LNCaP clone FGC (cell line): ENCODE data around the gene BAZ1B.
"Not testable (repeated sequence)": the region's sequence is repeated elsewhere in the genome, so short reads cannot be mapped to it uniquely, and the experiment has no call there.

Source experiments
- DNase-seq: peaks from one replicate; pipeline ENCODE4 v3.0.0-alpha.2; 2011; ENCODE audit warnings: low read depth
- H3K4me3 ChIP-seq: 2 replicates; pipeline ENCODE4 v1.5.1; 2011; ENCODE audit warnings: mild to moderate bottlenecking, low read depth, low read length, control low read depth
- TF ChIP-seq, protein P1 (sequence below): IDR thresholded peaks from 2 replicates; pipeline ENCODE4 v1.5.1; 2012; ENCODE audit warnings: mild to moderate bottlenecking; ENCODE audit not compliant: control insufficient read depth, insufficient read depth; ENCODE audit errors: extremely low read depth

BAZ1B gene

DNA sequence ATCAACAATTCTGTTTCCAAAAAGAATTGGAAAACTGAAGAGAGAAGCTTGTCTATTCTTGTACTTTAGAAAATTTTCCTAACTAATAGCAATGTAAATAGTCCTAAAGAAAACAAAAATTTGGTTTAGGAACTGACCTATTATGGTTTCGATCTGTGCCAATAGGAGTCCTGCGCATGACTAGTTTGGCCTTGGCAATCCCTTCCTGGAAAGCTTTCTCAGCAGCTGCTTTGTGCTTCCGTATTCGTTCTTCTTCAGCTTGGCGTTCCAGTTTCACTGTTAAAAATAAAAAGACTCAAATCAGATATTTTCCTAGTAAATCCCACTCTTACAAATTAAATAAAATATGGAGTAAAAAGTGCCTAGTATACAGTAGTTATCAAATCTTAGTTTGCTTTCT is 51.9 kb downstream of the BAZ1B start:
- no peak overlapping the region for H3K4me3 ChIP-seq
- DNase-seq = no peak
- TF ChIP-seq, protein P1, sequence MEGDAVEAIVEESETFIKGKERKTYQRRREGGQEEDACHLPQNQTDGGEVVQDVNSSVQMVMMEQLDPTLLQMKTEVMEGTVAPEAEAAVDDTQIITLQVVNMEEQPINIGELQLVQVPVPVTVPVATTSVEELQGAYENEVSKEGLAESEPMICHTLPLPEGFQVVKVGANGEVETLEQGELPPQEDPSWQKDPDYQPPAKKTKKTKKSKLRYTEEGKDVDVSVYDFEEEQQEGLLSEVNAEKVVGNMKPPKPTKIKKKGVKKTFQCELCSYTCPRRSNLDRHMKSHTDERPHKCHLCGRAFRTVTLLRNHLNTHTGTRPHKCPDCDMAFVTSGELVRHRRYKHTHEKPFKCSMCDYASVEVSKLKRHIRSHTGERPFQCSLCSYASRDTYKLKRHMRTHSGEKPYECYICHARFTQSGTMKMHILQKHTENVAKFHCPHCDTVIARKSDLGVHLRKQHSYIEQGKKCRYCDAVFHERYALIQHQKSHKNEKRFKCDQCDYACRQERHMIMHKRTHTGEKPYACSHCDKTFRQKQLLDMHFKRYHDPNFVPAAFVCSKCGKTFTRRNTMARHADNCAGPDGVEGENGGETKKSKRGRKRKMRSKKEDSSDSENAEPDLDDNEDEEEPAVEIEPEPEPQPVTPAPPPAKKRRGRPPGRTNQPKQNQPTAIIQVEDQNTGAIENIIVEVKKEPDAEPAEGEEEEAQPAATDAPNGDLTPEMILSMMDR = no peak

DNA sequence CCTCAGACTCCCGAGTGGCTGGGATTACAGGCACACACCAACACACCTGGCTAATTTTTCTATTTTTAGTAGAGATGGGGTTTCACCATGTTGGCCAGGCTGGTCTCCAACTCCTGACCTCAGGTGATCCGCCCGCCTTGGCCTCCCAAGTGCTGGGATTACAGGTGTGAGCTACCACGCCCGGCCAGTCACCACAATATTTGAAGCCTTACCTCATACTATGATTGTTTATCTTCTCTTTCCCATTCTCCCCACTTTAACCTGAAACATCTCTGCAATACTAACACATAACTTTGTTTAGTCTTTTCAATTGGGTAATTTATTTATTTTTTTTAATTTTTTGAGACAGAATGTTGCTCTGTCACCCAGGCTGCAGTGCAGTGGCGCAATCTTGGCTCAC is 55.0 kb downstream of the BAZ1B start:
- DNase-seq, H3K4me3 ChIP-seq: not testable (repeated sequence)

DNA sequence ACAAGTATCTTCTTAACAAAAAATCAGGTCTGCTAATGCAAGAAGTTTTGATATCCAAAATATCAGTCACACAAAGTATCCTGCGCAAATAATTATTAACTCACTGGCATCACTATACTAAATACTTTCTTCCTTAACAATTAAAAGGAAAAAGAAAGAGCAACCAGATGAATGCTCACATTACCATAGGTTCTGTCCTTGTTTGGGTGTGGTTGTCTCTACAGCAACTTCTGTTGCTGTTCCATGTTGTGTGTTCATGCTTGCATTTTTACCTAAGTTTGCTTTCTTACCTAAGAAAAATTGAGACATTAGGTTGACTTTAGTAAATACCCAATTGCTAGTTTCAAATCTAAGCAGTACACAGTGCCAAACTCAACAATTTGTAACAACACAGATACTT is 56.0 kb downstream of the BAZ1B start:
- H3K4me3 ChIP-seq = no peak overlapping the region
- DNase-seq = no peak
- TF ChIP-seq, protein P1 = no peak

DNA sequence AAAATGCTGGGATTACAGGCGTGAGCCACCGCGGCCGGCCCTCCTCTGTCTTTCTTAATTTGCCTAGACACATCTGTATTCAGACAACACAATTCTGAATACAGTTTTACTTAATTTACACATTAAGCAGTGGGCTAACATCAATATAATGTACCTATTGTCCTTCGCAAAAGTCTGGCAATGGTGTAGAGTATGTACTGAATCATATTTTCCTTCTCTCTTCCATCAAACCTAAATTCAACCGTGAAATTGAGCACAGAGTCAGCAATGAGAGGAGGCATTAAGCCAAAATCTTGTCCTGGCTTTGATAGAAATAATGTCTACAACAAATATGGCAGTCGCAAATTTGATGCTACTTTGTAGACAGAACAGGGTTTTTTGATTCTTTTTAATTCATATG is 58.1 kb downstream of the BAZ1B start:
- no peak for DNase-seq
- TF ChIP-seq, protein P1 = no peak
- H3K4me3 ChIP-seq = no peak overlapping the region

DNA sequence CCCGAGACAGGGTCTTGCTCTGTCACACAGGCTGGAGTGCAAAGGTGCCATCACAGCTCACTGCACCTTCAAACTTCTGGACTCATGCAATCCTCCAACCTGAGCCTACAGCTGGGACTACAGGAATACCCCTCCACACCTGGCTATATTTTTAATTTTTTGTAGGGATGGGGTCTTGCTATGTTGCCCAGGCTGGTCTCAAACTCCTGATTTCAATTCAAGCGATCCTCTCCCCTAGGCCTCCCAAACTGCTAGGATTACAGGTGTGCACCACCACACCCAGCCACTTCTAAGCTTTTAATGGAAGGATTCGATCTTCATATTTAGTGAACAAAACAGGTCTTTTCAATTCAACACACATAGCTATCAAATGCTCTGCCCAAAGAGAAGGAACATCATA is 58.8 kb downstream of the BAZ1B start:
- TF ChIP-seq, protein P1 = no peak
- no peak overlapping the region for H3K4me3 ChIP-seq
- no peak for DNase-seq

DNA sequence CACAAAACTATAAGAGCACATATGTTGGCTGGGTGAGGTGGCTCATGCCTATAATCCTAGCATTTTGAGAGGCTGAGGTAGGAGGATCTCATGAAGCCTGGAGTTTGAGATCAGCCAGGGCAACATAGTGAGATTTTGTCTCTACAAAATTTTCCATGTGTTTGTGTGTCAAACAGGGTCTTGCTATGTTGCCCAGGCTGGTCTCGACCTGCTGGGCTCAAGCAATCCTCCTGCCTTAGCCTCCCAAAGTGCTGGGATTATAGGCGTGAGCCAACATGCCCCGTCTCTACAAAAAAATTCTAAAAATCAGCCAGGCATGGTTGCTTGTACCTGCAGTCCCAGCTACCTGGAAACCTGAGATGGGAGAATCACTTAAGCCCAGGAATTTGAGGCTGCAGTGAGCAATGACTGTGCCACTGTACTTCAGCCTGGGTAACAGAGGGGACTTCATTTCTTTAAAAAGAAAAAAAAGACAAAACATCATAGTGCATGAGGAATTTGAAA is 60.3 kb downstream of the BAZ1B start:
- TF ChIP-seq, protein P1 = no peak
- no peak for DNase-seq
- H3K4me3 ChIP-seq = no peak overlapping the region

DNA sequence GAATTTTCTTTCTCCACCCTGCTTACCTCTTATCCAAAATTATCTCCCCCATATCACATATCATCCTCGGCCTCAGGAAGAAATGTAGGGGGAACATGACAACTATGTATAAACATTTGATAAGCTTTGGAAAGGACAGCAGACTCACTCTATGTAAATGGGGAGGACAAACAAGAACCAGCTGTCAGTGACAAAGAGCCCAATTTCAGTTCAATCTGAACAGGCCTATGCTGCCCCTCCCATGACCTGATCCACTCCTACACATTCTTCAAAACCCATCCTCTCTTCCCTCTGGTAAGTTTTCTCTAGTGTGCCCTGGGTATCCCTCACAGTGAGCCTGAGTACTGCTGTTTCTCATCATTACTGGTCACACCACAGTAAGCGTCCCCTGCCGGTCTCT is 67.7 kb downstream of the BAZ1B start:
- TF ChIP-seq, protein P1 = no peak
- no peak for DNase-seq
- no peak overlapping the region for H3K4me3 ChIP-seq
